ENCODE measurements around the gene CFAP47. TPM values are rescaled to one million over a fixed set of nuclear protein-coding genes. Genes with fewer than 3 reads are reported as not detected.

Gene CFAP47
- total RNA-seq, 4 donors from 2014 or later = 2.4 to 8.8 (median 4.1) TPM

DNA sequence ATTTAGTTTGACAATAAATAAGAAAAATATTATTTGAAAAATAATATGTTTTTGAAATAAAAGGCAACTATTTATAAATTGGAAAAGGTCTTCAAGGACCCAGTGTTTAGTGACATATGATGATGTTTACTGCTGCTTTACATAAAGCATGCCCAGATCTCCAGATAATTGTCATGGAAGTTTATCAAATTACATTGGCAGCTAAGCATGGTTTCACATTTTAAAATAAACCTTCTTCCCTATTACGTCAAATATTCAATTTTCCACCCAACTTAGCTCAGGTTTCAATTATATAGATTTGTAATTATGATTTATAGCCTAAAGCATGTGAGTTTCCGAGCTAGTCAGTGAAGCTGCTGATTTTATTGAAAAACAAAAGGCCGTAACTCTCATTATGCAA lies 417.2 kb downstream of the CFAP47 start:
- Histone ChIP-seq H3K27me3 (no peaks in the 10 kb centered on the region), H3K27ac (no peak overlapping the region), H3K36me3 (no peaks in the 10 kb centered on the region), H3K4me3 (replicated peaks in 1 of 3) (no peak overlapping the region), H3K4me1 (no peaks in the 10 kb centered on the region), H3K9me3 (no peaks in the 10 kb centered on the region)
- intact Hi-C loops (cut with DNase I) = no loop called here
- no peak for DNase-seq
- no peak for TF ChIP-seq CTCF (IDR thresholded peaks at IDR 0.05)
- TF ChIP-seq POLR2A (IDR thresholded peaks at IDR 0.05) = no peak
- WGBS, 2 donors = 83 to 84% methylated on average over 3 of the region's 3 CpGs

DNA sequence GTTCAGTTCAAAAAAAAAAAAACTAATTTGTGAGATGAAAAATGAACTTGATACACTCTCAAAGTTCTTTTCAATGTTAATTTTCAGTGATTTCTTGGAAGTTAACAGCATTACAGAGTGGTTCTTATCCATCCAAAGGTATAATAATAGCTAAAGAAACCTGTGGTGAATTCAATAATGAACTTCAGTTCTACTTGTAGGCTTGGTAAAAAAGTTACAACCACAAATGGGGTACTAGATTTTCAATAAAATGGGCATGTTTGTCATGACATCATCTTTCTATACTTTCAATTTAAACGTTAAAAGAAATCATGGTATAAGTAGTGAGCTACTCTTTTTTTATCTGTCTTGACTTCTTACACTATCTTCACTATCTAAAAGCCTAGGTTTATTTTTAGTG lies 424.8 kb downstream of the CFAP47 start:
- TF ChIP-seq CTCF (IDR thresholded peaks at IDR 0.05) (no peak), POLR2A (IDR thresholded peaks at IDR 0.05) (no peak)
- intact Hi-C loops (cut with DNase I) = no loop called here
- Histone ChIP-seq H3K4me1 (no peaks in the 10 kb centered on the region), H3K4me3 (replicated peaks in 1 of 3) (no peak overlapping the region), H3K27me3 (no peaks in the 10 kb centered on the region), H3K36me3 (no peaks in the 10 kb centered on the region), H3K27ac (no peak overlapping the region), H3K9me3 (no peaks in the 10 kb centered on the region)
- 85 to 90% methylated on average over 1 of the region's 1 CpG for WGBS, 2 donors
- DNase-seq = no peak

- Histone ChIP-seq H3K27ac (no peak overlapping the region), H3K4me1 (no peaks in the 10 kb centered on the region), H3K9me3 (no peaks in the 10 kb centered on the region), H3K27me3 (no peaks in the 10 kb centered on the region), H3K36me3 (no peaks in the 10 kb centered on the region), H3K4me3 (replicated peaks in 1 of 3) (no peak overlapping the region)
- no peak for DNase-seq
- WGBS, 2 donors = 88 to 95% methylated on average over 1 of the region's 1 CpG
- no peak for TF ChIP-seq POLR2A (IDR thresholded peaks at IDR 0.05)
- no peak for TF ChIP-seq CTCF (IDR thresholded peaks at IDR 0.05)
- intact Hi-C loops (cut with DNase I) = no loop called here
Measured at GRCh38 chrX:36348509-36348908, 429.0 kb downstream of the CFAP47 start.

- 61 to 82% methylated on average over 1 of the region's 1 CpG for WGBS, 2 donors
- intact Hi-C loops (cut with DNase I) = no loop called here
Measured at GRCh38 chrX:36357855-36358254, 438.3 kb downstream of the CFAP47 start.

DNA sequence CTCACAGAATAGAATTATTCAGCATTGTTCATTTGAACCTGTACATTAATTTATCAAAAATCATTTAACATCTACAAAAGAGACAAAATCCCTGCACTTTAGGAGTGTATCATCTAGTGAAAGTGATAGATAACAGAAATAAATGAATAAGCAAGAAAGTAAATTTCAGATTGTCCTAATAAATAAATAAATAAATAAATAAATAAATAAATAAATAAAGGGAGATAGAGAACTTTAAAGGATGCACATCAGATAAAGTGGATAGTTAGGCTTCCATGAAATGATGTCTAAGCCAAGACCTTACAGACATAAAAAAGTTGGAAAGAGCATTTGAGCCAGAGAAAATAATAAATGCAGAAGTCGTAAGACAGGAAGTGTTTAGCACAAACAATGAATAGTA lies 444.7 kb downstream of the CFAP47 start:
- 60 to 63% methylated on average over 1 of the region's 1 CpG for WGBS, 2 donors
- Histone ChIP-seq H3K4me3 (replicated peaks in 1 of 3) (no peak overlapping the region), H3K27ac (no peak overlapping the region), H3K9me3 (no peaks in the 10 kb centered on the region), H3K36me3 (no peaks in the 10 kb centered on the region), H3K4me1 (no peaks in the 10 kb centered on the region), H3K27me3 (no peaks in the 10 kb centered on the region)
- intact Hi-C loops (cut with DNase I) = no loop called here
- DNase-seq = no peak
- no peak for TF ChIP-seq POLR2A (IDR thresholded peaks at IDR 0.05)
- no peak for TF ChIP-seq CTCF (IDR thresholded peaks at IDR 0.05)

More at GRCh38 chrX:36357855-36358254, 438.3 kb downstream of the CFAP47 start:
- H3K4me3 ChIP-seq (replicated peaks in 1 of 3) = no peak overlapping the region
- H3K27me3 ChIP-seq = no peaks in the 10 kb centered on the region
- H3K36me3 ChIP-seq = no peaks in the 10 kb centered on the region
- DNase-seq = no peak
- no peak for TF ChIP-seq POLR2A (IDR thresholded peaks at IDR 0.05)
- no peak overlapping the region for H3K27ac ChIP-seq
- no peaks in the 10 kb centered on the region for H3K4me1 ChIP-seq
- no peaks in the 10 kb centered on the region for H3K9me3 ChIP-seq

- intact Hi-C loops (cut with DNase I) = no loop called here
- H3K36me3 ChIP-seq = no peaks in the 10 kb centered on the region
- 92 to 97% methylated on average over 4 of the region's 4 CpGs for WGBS, 2 donors
- DNase-seq = no peak
- TF ChIP-seq POLR2A (IDR thresholded peaks at IDR 0.05) = no peak
- no peak for TF ChIP-seq CTCF (IDR thresholded peaks at IDR 0.05)
- no peak overlapping the region for H3K4me3 ChIP-seq (replicated peaks in 1 of 3)
- no peak overlapping the region for H3K27ac ChIP-seq
- no peaks in the 10 kb centered on the region for H3K9me3 ChIP-seq
- H3K27me3 ChIP-seq = no peaks in the 10 kb centered on the region
- H3K4me1 ChIP-seq = no peaks in the 10 kb centered on the region
Measured at GRCh38 chrX:36383495-36383894, 464.0 kb downstream of the CFAP47 start.

Data from thyroid gland (tissue), 4 donors.